Fibroblast of villous mesenchyme (primary cell): ENCODE results near the gene SPECC1. TPM values are rescaled to one million over a fixed set of nuclear protein-coding genes. Genes with fewer than 3 reads are reported as not detected.

ENCODE experiments used
- DNase-seq: peaks from one replicate; pipeline ENCODE4 v3.0.0-alpha.2; 2010; ENCODE audit warnings: low read depth
- H3K4me3 ChIP-seq: 2 replicates; pipeline ENCODE4 v1.5.1; 2011; ENCODE audit warnings: low read depth, mild to moderate bottlenecking, low read length
- CTCF ChIP-seq: IDR thresholded peaks from 2 replicates; pipeline ENCODE4 v1.5.1; 2012; ENCODE audit warnings: low read depth, mild to moderate bottlenecking, low read length; ENCODE audit not compliant: insufficient read depth
- total RNA-seq: library from RNA; depleted of rRNA; stranded (reverse); fragments of >200 nt; gene quantifications from 2 replicates; pipeline ENCODE4 v1.2.3, GENCODE V29; 2012

SPECC1 gene
- total RNA-seq, 1 donor, result 148 TPM

DNA sequence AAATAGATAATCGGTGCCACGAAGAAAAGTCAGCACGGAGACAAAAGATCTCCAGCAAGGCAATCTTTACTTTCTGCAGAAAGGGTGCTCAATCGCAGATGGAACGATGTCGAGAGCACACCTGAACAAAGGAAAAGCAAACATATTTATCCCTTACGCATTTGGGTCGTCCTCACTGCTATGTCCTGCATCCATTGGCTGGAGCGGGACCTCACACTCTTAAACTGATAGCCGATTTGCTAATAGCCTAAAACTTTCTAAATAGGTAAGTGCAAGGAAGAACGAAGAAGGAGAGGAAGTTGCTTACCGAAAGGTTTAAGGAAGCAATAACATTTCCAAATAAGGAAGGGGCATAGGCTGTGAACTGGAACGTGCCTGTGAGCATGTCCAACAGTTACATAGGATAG is 30.4 kb upstream of the SPECC1 start:
- no peak overlapping the region for H3K4me3 ChIP-seq
- no peak for DNase-seq
- TF ChIP-seq CTCF, result no peak

DNA sequence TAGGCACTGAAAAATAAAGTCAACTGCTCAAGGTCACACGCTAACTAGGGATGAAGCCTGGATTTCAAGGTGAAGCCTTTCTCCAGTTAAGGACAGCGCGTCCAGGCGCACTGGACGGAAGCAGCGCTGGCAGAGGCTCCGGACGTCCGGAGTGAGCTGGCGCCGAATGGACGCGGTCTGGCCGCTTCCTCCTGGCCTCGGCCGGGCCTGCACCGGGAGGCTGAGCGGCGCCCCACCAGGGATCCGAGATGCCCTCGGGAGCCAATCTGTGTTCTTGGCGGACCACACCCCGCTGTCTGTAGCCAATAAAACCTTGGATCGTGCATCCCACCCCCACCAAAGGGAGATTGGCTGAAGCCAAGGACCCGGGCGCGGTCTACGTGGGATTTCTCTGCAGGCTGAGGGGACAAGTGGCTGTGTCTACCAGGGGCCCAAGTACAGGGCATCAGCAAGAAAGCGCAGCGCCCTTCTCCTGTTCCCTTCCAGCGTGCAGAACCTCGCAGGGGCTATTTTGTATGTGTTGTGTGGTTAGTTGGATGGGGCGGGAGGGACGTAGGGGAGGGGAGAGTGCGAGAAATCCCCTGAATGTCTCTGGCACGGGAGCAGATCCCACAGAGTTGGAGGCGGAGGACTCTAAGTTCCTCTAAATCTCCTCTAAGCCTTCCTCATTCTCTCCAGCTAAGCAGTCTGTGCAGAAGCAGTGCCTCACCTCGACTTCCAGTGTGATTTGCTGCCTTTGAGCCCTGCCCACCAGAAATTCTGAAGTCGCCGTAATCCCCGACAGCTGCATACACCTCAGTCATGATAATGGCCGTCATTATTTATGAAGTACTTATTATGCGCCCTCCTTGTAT is 29.0 kb upstream of the SPECC1 start:
- peak; percentile 62 for DNase-seq
- no peak for TF ChIP-seq CTCF

GRCh38 chr17:19986941-19987861 is 22.0 kb upstream of the SPECC1 start:
- no peak overlapping the region for H3K4me3 ChIP-seq
- no peak for TF ChIP-seq CTCF
- no peak for DNase-seq

More for the DNA sequence above, 29.0 kb upstream of the SPECC1 start:
- peak overlapping the region; percentile 17 for H3K4me3 ChIP-seq

DNA sequence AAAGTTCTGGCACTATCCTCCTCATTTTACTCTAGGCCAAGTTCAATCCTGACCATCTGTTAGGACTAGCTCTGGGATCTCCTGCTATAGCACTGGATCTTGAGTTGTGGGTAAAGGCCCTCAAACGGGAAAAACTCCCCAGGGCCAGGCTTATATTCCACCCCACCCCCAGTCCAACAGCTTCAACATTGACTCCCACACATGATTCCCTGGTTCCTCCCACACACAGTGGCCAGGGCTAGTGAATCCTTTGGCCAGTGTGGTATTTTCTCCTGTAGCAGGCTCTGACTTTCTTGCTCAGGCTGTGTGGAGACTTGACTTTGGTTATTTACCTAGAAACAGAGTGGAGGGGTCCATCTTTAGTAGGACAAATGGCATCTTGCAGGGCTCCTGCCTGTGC is 21.3 kb upstream of the SPECC1 start:
- H3K4me3 ChIP-seq, result no peak overlapping the region
- DNase-seq, result no peak
- no peak for TF ChIP-seq CTCF

GRCh38 chr17:19991252-19991885 is 17.8 kb upstream of the SPECC1 start:
- DNase-seq, result no peak
- TF ChIP-seq CTCF, result no peak
- no peak overlapping the region for H3K4me3 ChIP-seq
